K562 (cell line): ENCODE results near the gene ANKS1A. TPM values are rescaled to one million over a fixed set of nuclear protein-coding genes. Genes with fewer than 3 reads are reported as not detected.

Experiments
- ATAC-seq: fragments of 200-7000 bp; cut with Tn5 transposase; 3 replicates; pipeline ENCODE4 v1.9.1; 2020; ENCODE audit warnings: moderate library complexity
- BruUV-seq: library from RNA; stranded (reverse); fragments of 400-500 nt; replicated peaks from 2 replicates; lab custom pipeline; 2021; lab: Mats Ljungman, UMichigan
- CTCF ChIA-PET: fragments of 300-600 bp; formaldehyde crosslinking; extraction: SDS; loops from one replicate; lab custom pipeline; 2021; ENCODE audit warnings: low intra/inter-chr PET ratio; lab: Yijun Ruan, JAX
- POLR2A ChIA-PET: fragments of 300-600, 350-650 bp; sonication (Branson Sonifier 250); formaldehyde crosslinking; extraction: SDS; loops from one replicate; lab custom pipeline; 2021; ENCODE audit warnings: antibody characterized with exemption, inconsistent platforms; lab: Yijun Ruan, JAX
- DNase-seq, 4 experiments: peaks; one replicate each; pipeline versions ENCODE4 v3.0.0 to v3.0.0-alpha.2; 2011 to 2018; ENCODE audit warnings: low spot score in 3 of 4, mixed read lengths in 3 of 4; ENCODE audit errors: extremely low read depth in 1 of 4
- FAIRE-seq: peaks from 2 replicates; lab custom pipeline; 2011; peaks lifted over from hg19 to GRCh38; lab: Jason Lieb, UNC
- H2AFZ ChIP-seq: 2 replicates; pipeline ENCODE4 v1.6.0; 2011; ENCODE audit warnings: low read depth, low read length, control low read depth, inconsistent platforms
- H3K27ac ChIP-seq: fragments of 200-600 bp; 3 replicates; pipeline ENCODE4 v1.8.0; 2011; ENCODE audit warnings: low read depth, mild to moderate bottlenecking, control low read depth, inconsistent platforms, low read length, moderate library complexity, mixed read lengths; ENCODE audit errors: extremely low read depth
- H3K27me3 ChIP-seq, 2 experiments: fragments of 300-600 bp in 1 of 2; 2 replicates in 1 of 2; 3 replicates in 1 of 2; pipeline versions ENCODE4 v1.6.0 to v1.8.0; 2011; ENCODE audit warnings: inconsistent platforms in 2 of 2, low read length in 2 of 2, mild to moderate bottlenecking in 1 of 2, mixed read lengths in 1 of 2, moderate library complexity in 1 of 2; ENCODE audit not compliant: control insufficient read depth in 2 of 2, insufficient read depth in 2 of 2
- H3K36me3 ChIP-seq: fragments of 300-600 bp; 3 replicates; pipeline ENCODE4 v1.8.0; 2011; ENCODE audit warnings: mild to moderate bottlenecking, low read length, inconsistent platforms; ENCODE audit not compliant: control insufficient read depth, insufficient read depth
- H3K4me1 ChIP-seq, 2 experiments: fragments of 200-600 bp in 1 of 2; replicated peaks in 1 of 2; 2 replicates in 1 of 2; 3 replicates in 1 of 2; pipeline versions ENCODE4 v1.5.1 to v1.8.0; 2011; ENCODE audit warnings: inconsistent platforms in 2 of 2, low read length in 2 of 2, mild to moderate bottlenecking in 1 of 2, mixed read lengths in 1 of 2, moderate library complexity in 1 of 2; ENCODE audit not compliant: control insufficient read depth in 2 of 2, insufficient read depth in 2 of 2
- H3K4me2 ChIP-seq: 2 replicates; pipeline ENCODE4 v1.6.1; 2011; ENCODE audit warnings: low read length, control low read depth, inconsistent platforms, mixed read lengths; ENCODE audit not compliant: insufficient read depth
- H3K4me3 ChIP-seq: fragments of 200-600 bp; sonication (generic), shearing (Covaris generic); 2 replicates; pipeline ENCODE4 v1.5.1; 2016; ENCODE audit warnings: control low read depth, inconsistent platforms
- H3K79me2 ChIP-seq: fragments of 200-600 bp; 3 replicates; pipeline ENCODE4 v1.8.0; 2011; ENCODE audit warnings: low read length, inconsistent platforms; ENCODE audit not compliant: control insufficient read depth, insufficient read depth
- H3K9ac ChIP-seq, 2 experiments: 2 replicates each; pipeline versions ENCODE4 v1.6.0 to v1.6.1; 2011; ENCODE audit warnings: low read depth in 2 of 2, low read length in 2 of 2, control low read depth in 1 of 2, inconsistent platforms in 1 of 2, mild to moderate bottlenecking in 1 of 2, mixed read lengths in 1 of 2; ENCODE audit not compliant: insufficient read depth in 1 of 2
- H3K9me1 ChIP-seq: one replicate; pipeline ENCODE4 v1.6.0; 2011; ENCODE audit warnings: inconsistent platforms, mild to moderate bottlenecking, low read length, moderate library complexity; ENCODE audit not compliant: control insufficient read depth, insufficient read depth
- H3K9me3 ChIP-seq: replicated peaks from 2 replicates; pipeline ENCODE4 v1.5.1; 2011; ENCODE audit warnings: low read depth, low read length, inconsistent platforms; ENCODE audit not compliant: control insufficient read depth, insufficient read depth
- H4K20me1 ChIP-seq: replicated peaks from 2 replicates; pipeline ENCODE4 v1.6.1; 2011; ENCODE audit warnings: low read length, inconsistent platforms, mixed read lengths; ENCODE audit not compliant: control insufficient read depth, insufficient read depth
- CEBPB ChIP-seq: fragments of 450-650 bp; IDR thresholded peaks from 2 replicates; pipeline ENCODE4 v1.6.1; 2016; ENCODE audit warnings: missing genetic modification characterization, missing compliant biosample characterization
- FOXA1 ChIP-seq: fragments of 450-650 bp; IDR thresholded peaks from 2 replicates; pipeline ENCODE4 v1.6.1; 2016; ENCODE audit warnings: mild to moderate bottlenecking, borderline replicate concordance
- FOXP4 ChIP-seq: sonication (generic); formaldehyde crosslinking; IDR thresholded peaks from 2 replicates; pipeline ENCODE4 v1.8.0; 2022; ENCODE audit warnings: mild to moderate bottlenecking, missing genetic modification reagents, borderline replicate concordance
- MBD2 ChIP-seq: sonication (generic); IDR thresholded peaks from 2 replicates; pipeline ENCODE4 v1.6.1; 2016; ENCODE audit warnings: low read depth, borderline replicate concordance
- MLLT1 ChIP-seq, 2 experiments: fragments of 450-650 bp; IDR thresholded peaks; 2 replicates each; pipeline ENCODE4 v1.6.1; 2016
- MTA2 ChIP-seq: fragments of 450-650 bp; IDR thresholded peaks from 2 replicates; pipeline ENCODE4 v1.6.1; 2016; ENCODE audit warnings: low read depth
- THRA ChIP-seq: fragments of 450-650 bp; IDR thresholded peaks from 2 replicates; pipeline ENCODE4 v1.6.1; 2017; ENCODE audit warnings: mild to moderate bottlenecking, moderate library complexity
- ZBTB33 ChIP-seq: sonication (generic); formaldehyde crosslinking; IDR thresholded peaks from 2 replicates; pipeline ENCODE4 v1.8.1; 2023; ENCODE audit warnings: mild to moderate bottlenecking, missing genetic modification reagents
- ZFP30 ChIP-seq: fragments of 250-450 bp; sonication (Bioruptor Pico); IDR thresholded peaks from 2 replicates; pipeline ENCODE4 v1.8.0; 2022; ENCODE audit warnings: moderate library complexity, mild to moderate bottlenecking, inconsistent platforms, borderline replicate concordance
- ZNF143 ChIP-seq: sonication (generic); formaldehyde crosslinking; IDR thresholded peaks from 2 replicates; pipeline ENCODE4 v1.9.0; 2022; ENCODE audit warnings: mild to moderate bottlenecking, missing genetic modification reagents
- ZNF280A ChIP-seq: fragments of 450-650 bp; IDR thresholded peaks from 2 replicates; pipeline ENCODE4 v1.6.1; 2018; ENCODE audit warnings: mild to moderate bottlenecking, low read depth; ENCODE audit not compliant: partially characterized antibody
- ZZZ3 ChIP-seq: fragments of 450-650 bp; IDR thresholded peaks from 2 replicates; pipeline ENCODE4 v1.6.1; 2016; ENCODE audit warnings: antibody characterized with exemption, mild to moderate bottlenecking, moderate library complexity
- WGBS: fragments of 100-300 bp; shearing (Covaris generic); methylation state at CpG from one replicate; pipeline ENCODE4 v1.1.6; 2016; ENCODE audit warnings: low coverage, mixed read lengths; ENCODE audit not compliant: insufficient coverage; ENCODE audit errors: missing lambda C conversion rate; 5-methylcytosine and 5-hydroxymethylcytosine counted together
- in situ Hi-C: fragments of 300-500 bp; cut with MboI; formaldehyde crosslinking; loops from 4 replicates; pipeline ENCODE4 v1.15.0; 2018; ENCODE audit warnings: inconsistent platforms, mixed read lengths
- intact Hi-C: fragments of 100-400 bp; cut with micrococcal nuclease; formaldehyde crosslinking; loops from 2 replicates; pipeline ENCODE4 v1.14.2; 2022
- polyA plus RNA-seq, 8 experiments: library from polyadenylated mRNA; depleted of rRNA in 4 of 8; stranded (reverse) in 5 of 8; unstranded in 3 of 8; fragments of >200 nt; fragmentation: Nextera tagmentation in 2 of 8; fragmentation: Illumina TruSeq in 1 of 8; extraction: Ambion mirVana in 2 of 8; extraction: Trizol in 1 of 8; gene quantifications; 2 replicates each; pipeline versions ENCODE4 v1.2.1 to v1.2.3, GENCODE V29; 2011 to 2014; ENCODE audit warnings: inconsistent platforms in 1 of 8, missing spikeins in 1 of 8
- total RNA-seq, 7 experiments: library from RNA; depleted of rRNA in 6 of 7; stranded (reverse); fragments of >200 nt in 6 of 7; fragmentation: Illumina TruSeq in 2 of 7; extraction: Trizol in 2 of 7; gene quantifications; 2 replicates each; pipeline versions ENCODE4 v1.2.1 to v1.2.3, GENCODE V29; 2011 to 2021; ENCODE audit warnings: low replicate concordance in 1 of 7

ANKS1A gene
- total and polyA plus RNA-seq, 9 of the 15 experiments (the other 6 are each of a cell fraction or from before 2014, with no cell fraction given): 1.1 to 13.8 (median 5.3) TPM

- Histone ChIP-seq H3K9me1 (no peaks in the 10 kb centered on the region), H3K27me3 (no peaks in the 10 kb centered on the region), H3K27ac (no peak overlapping the region), H3K4me1 (peaks cover 9 to 15% of the 10 kb centered on the region in 2 experiments; a peak in 3 of 5 replicates), H3K4me3 (no peak overlapping the region), H3K9ac (0 out of 4 replicates have a peak overlapping the region, but pooled peaks of 1 of the 2 experiments have one; percentile 3), H3K9me3 (no peaks in the 10 kb centered on the region), H3K4me2 (no peak overlapping the region), H4K20me1 (no peaks in the 10 kb centered on the region), H3K36me3 (peaks cover 41% of the 10 kb centered on the region), H2AFZ (peak overlapping the region; percentile 79), H3K79me2 (no peaks in the 10 kb centered on the region)
- no peak for FAIRE-seq
- ATAC-seq: no peak
- BruUV-seq: no TSS peak
- DNase-seq: no peak
- CTCF ChIA-PET: no interaction called here
- TF ChIP-seq MBD2 (no peak), MLLT1 (IDR thresholded peaks at IDR 0.05) (no peak), FOXP4 (CRISPR knock-in tag) (no peak), ZBTB33 (CRISPR knock-in tag) (no peak), THRA (no peak), ZZZ3 (no peak), CEBPB (tag) (no peak), FOXA1 (no peak), MTA2 (no peak), ZFP30 (CRISPR knock-in tag) (no peak), ZNF280A (no peak), ZNF143 (CRISPR knock-in tag) (no peak)
- intact Hi-C loops: loop anchor here (10.0 kb wide), 1 partner anchor 817 kb away; no protein-coding TSS in a partner anchor
- WGBS: 68% methylated on average over 5 of the region's 5 CpGs
- POLR2A ChIA-PET: no interaction called here
- in situ Hi-C loops: no loop called here
Observed at GRCh38 chr6:34981366-34981765, 92.3 kb downstream of the ANKS1A start.
